NCI-H69 (cell line): ENCODE measurements around the gene KCNMA1.
A peak's percentile ranks its signal among the peaks of the same experiment; 100 is the strongest.
"Not testable (repeated sequence)": the region's sequence is repeated elsewhere in the genome, so short reads cannot be mapped to it uniquely, and the experiment has no call there.

ENCODE experiments used
- DNase-seq: peaks from one replicate; lab custom pipeline; 2025; lab: John Stamatoyannopoulos, UW

The KCNMA1 gene

GRCh38 chr10:77417359-77417758, 220.2 kb downstream of the KCNMA1 start:
- no peak for DNase-seq

- no peak for DNase-seq
Measured at GRCh38 chr10:77416311-77417135, 221.1 kb downstream of the KCNMA1 start.

- peak; percentile 25 for DNase-seq
Measured at GRCh38 chr10:77415313-77415960, 222.2 kb downstream of the KCNMA1 start.

- no peak for DNase-seq
Measured at GRCh38 chr10:77413231-77413630, 224.4 kb downstream of the KCNMA1 start.

- not testable (repeated sequence) for DNase-seq
Measured at GRCh38 chr10:77412573-77413133, 225.0 kb downstream of the KCNMA1 start.

- DNase-seq: no peak
Measured at GRCh38 chr10:77411805-77412204, 225.8 kb downstream of the KCNMA1 start.

GRCh38 chr10:77410523-77410922, 227.1 kb downstream of the KCNMA1 start:
- DNase-seq: peak; percentile 39

GRCh38 chr10:77409697-77410471, 227.7 kb downstream of the KCNMA1 start:
- DNase-seq: peak; percentile 90

- peak; percentile 33 for DNase-seq
Measured at GRCh38 chr10:77408259-77408658, 229.3 kb downstream of the KCNMA1 start.

- DNase-seq: peak; percentile 82
Measured at GRCh38 chr10:77406764-77407430, 230.7 kb downstream of the KCNMA1 start.

GRCh38 chr10:77405771-77406241, 231.8 kb downstream of the KCNMA1 start:
- DNase-seq: peak; percentile 93

- peak; percentile 77 for DNase-seq
Measured at GRCh38 chr10:77404810-77405209, 232.8 kb downstream of the KCNMA1 start.

GRCh38 chr10:77403761-77404160, 233.8 kb downstream of the KCNMA1 start:
- peak; percentile 72 for DNase-seq

- no peak for DNase-seq
Measured at GRCh38 chr10:77401683-77402082, 235.9 kb downstream of the KCNMA1 start.

GRCh38 chr10:77400033-77400432, 237.6 kb downstream of the KCNMA1 start:
- peak; percentile 71 for DNase-seq

- DNase-seq: no peak
Measured at GRCh38 chr10:77398986-77399755, 238.4 kb downstream of the KCNMA1 start.

GRCh38 chr10:77398558-77398957, 239.1 kb downstream of the KCNMA1 start:
- DNase-seq: no peak

- DNase-seq: no peak
Measured at GRCh38 chr10:77397103-77397502, 240.5 kb downstream of the KCNMA1 start.

GRCh38 chr10:77396290-77396689, 241.3 kb downstream of the KCNMA1 start:
- no peak for DNase-seq

- peak; percentile 33 for DNase-seq
Measured at GRCh38 chr10:77393821-77394501, 243.6 kb downstream of the KCNMA1 start.
